ENCODE data around the gene TMC4.

The TMC4 gene

DNA sequence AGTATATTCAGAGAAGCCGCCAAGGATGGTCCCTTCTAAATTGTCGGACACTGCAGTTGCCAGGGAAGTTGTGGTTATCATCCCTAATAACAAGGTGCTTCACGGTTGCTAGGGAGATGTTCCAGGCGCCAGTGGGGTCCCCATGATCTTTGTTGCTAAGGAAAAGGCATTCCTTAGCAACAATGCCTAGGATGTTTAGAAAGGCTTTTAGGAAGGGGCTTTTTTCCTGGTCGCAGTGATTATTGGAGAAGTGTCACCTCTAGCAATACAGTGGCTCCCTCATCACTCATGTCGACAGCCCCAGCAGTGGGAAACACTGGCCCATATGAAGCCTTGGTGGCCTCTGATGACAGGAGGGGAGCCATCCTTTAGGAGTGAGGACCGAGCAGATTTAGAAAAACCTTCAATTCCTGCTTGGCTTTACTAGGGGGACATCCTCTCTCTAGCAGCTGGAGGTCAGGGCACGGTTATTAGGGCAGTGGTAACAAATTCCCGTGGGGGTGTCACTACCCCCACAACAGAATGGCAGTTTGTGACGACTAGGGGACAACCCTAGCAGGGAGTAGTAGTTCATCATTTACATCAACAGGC lies 6.4 kb upstream of the TMC4 start:
- no peak overlapping the region for H3K4me3 ChIP-seq (ENCODE audit: low read length)
- no peak overlapping the region for H3K9ac ChIP-seq (ENCODE audit: low read length)
- H2AFZ ChIP-seq (ENCODE audit: low read depth, low read length), result no peak overlapping the region
- peaks cover 23% of the 10 kb centered on the region for H3K36me3 ChIP-seq (replicated peaks; ENCODE audit: low read depth, low read length)
- no peaks in the 10 kb centered on the region for H3K27me3 ChIP-seq (ENCODE audit: low read depth, low read length)
- no peak overlapping the region for H3K27ac ChIP-seq (ENCODE audit: low read length)
- no peaks in the 10 kb centered on the region for H3K9me3 ChIP-seq (ENCODE audit: insufficient read depth, low read length)
- H4K20me1 ChIP-seq (ENCODE audit: insufficient read depth, low read length), result no peaks in the 10 kb centered on the region
- no peaks in the 10 kb centered on the region for H3K79me2 ChIP-seq (ENCODE audit: low read length)
- H3K4me1 ChIP-seq (ENCODE audit: low read length), result no peaks in the 10 kb centered on the region
- H3K4me2 ChIP-seq (ENCODE audit: low read length), result no peak overlapping the region
- TF ChIP-seq EZH2phosphoT487 (IDR thresholded peaks at IDR 0.05; ENCODE audit: low read depth), result no peak
- TF ChIP-seq, protein P1, sequence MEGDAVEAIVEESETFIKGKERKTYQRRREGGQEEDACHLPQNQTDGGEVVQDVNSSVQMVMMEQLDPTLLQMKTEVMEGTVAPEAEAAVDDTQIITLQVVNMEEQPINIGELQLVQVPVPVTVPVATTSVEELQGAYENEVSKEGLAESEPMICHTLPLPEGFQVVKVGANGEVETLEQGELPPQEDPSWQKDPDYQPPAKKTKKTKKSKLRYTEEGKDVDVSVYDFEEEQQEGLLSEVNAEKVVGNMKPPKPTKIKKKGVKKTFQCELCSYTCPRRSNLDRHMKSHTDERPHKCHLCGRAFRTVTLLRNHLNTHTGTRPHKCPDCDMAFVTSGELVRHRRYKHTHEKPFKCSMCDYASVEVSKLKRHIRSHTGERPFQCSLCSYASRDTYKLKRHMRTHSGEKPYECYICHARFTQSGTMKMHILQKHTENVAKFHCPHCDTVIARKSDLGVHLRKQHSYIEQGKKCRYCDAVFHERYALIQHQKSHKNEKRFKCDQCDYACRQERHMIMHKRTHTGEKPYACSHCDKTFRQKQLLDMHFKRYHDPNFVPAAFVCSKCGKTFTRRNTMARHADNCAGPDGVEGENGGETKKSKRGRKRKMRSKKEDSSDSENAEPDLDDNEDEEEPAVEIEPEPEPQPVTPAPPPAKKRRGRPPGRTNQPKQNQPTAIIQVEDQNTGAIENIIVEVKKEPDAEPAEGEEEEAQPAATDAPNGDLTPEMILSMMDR (IDR thresholded peaks at IDR 0.05; ENCODE audit: low read depth, low read length), result no peak

DNA sequence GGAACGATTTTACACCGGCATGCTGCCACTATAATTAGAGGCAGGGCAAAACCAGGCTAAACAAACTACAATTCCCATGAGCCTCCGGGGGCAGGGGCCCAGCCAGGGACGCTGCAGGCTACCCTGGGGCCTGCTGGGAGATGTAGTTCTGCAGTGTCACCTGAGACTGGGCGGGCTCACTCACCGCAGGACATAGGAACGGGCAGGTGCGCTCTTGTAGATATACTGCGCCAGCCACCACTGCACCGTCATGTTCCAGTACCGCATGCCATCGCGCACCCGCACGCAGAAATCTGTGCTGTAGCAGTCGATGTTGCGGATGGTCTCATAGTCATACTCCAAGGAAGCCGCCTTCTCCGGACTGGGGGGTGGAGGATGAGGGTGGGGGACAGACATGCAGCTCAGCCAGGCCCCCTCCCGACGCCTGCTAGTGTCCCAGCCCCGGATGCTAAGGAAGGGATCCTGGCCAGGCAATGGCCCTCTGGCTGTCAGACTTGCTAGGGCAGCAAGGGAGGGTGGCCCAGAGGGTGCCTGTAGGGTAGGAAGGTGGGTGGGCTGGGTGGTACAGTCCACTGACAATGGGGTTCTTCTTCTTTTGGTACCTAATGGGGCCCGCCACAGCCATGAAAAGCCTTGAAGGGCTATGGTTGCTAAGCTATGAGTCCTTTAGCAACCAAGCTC lies 5.8 kb upstream of the TMC4 start:
- no peak overlapping the region for H3K4me2 ChIP-seq (ENCODE audit: low read length)
- H3K36me3 ChIP-seq (replicated peaks; ENCODE audit: low read depth, low read length), result peaks cover 23% of the 10 kb centered on the region
- H4K20me1 ChIP-seq (ENCODE audit: insufficient read depth, low read length), result no peaks in the 10 kb centered on the region
- H3K27me3 ChIP-seq (ENCODE audit: low read depth, low read length), result no peaks in the 10 kb centered on the region
- no peaks in the 10 kb centered on the region for H3K4me1 ChIP-seq (ENCODE audit: low read length)
- H3K9me3 ChIP-seq (ENCODE audit: insufficient read depth, low read length), result no peaks in the 10 kb centered on the region
- H3K4me3 ChIP-seq (ENCODE audit: low read length), result no peak overlapping the region
- no peaks in the 10 kb centered on the region for H3K79me2 ChIP-seq (ENCODE audit: low read length)
- H3K27ac ChIP-seq (ENCODE audit: low read length), result no peak overlapping the region
- TF ChIP-seq EZH2phosphoT487 (IDR thresholded peaks at IDR 0.05; ENCODE audit: low read depth), result no peak
- TF ChIP-seq, protein P1 (IDR thresholded peaks at IDR 0.05; ENCODE audit: low read depth, low read length), result no peak
- H2AFZ ChIP-seq (ENCODE audit: low read depth, low read length), result no peak overlapping the region
- no peak overlapping the region for H3K9ac ChIP-seq (ENCODE audit: low read length)

DNA sequence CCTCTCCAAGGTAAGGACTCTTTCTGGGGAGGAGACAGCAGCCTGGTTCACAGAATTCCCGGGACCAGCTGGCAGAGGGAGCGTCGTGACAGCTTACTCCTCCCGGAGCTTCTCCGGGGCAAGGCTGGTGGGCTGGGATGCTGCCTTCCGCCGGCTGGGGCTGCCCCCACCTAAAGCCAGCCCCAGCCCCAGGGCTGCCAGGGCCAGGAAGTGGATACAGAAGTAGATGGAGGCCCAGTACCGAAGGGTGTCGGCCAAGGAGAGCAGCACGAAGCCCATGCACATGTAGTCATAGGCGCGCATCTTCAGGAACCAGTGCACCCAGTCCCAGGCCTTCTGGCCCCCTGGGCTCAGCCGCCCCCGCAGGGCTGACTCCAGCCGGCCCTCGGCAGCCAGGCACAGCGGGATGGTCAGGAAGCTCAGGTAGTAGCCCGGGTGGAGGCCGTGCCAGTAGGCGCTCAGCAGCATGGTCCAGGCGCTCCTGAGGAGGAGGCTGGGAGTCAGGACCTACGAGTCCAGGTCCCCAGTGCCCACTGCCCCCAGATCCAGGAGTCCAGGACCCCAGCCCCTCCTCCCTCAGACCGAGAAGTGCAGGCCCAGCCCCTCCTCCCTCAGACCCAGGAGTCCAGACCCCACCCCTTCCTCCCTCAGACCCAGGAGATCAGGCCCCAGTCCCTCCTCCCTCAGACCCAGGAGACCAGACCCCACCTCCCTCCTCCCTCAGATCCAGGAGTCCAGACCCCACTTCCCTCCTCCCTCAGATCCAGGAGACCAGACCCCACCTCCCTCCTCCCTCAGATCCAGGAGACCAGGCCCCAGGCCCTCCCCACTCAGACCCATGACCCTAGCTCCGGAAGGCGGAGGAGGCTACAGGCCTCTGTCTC lies 1.2 kb upstream of the TMC4 start:
- H3K4me2 ChIP-seq (ENCODE audit: low read length), result no peak overlapping the region
- no peak overlapping the region for H3K27ac ChIP-seq (ENCODE audit: low read length)

More for the DNA sequence above, 1.2 kb upstream of the TMC4 start:
- TF ChIP-seq EZH2phosphoT487 (IDR thresholded peaks at IDR 0.05; ENCODE audit: low read depth), result no peak
- TF ChIP-seq, protein P1 (IDR thresholded peaks at IDR 0.05; ENCODE audit: low read depth, low read length), result no peak
- Histone ChIP-seq H3K9me3 (ENCODE audit: insufficient read depth, low read length) (no peaks in the 10 kb centered on the region), H3K36me3 (replicated peaks; ENCODE audit: low read depth, low read length) (peaks cover 7% of the 10 kb centered on the region), H3K27me3 (ENCODE audit: low read depth, low read length) (no peaks in the 10 kb centered on the region), H3K9ac (ENCODE audit: low read length) (no peak overlapping the region), H3K79me2 (ENCODE audit: low read length) (no peaks in the 10 kb centered on the region), H4K20me1 (ENCODE audit: insufficient read depth, low read length) (no peaks in the 10 kb centered on the region), H3K4me3 (ENCODE audit: low read length) (no peak overlapping the region), H3K4me1 (ENCODE audit: low read length) (peaks cover 4% of the 10 kb centered on the region; the same call in 1 of the 2 replicates), H2AFZ (ENCODE audit: low read depth, low read length) (no peak overlapping the region)

All from OCI-LY3 (cell line).